GM18507 (cell line): ENCODE results near the gene MYBPC3.
A peak's percentile ranks its signal among the peaks of the same experiment; 100 is the strongest.

Source experiments
- DNase-seq: peaks from one replicate; pipeline ENCODE4 v3.0.0; 2011; ENCODE audit warnings: low read depth; ENCODE audit not compliant: insufficient read length; ENCODE audit errors: extremely low spot score
- FAIRE-seq: peaks from 2 replicates; lab custom pipeline; 2011; peaks lifted over from hg19 to GRCh38; lab: Jason Lieb, UNC

Gene MYBPC3

GRCh38 chr11:47359586-47359985, 7.1 kb upstream of the MYBPC3 start:
- no peak for DNase-seq
- no peak for FAIRE-seq

- DNase-seq (no peak), FAIRE-seq (no peak)
These were observed 6.7 kb upstream of the MYBPC3 start for GRCh38 chr11:47359162-47359561.

DNA sequence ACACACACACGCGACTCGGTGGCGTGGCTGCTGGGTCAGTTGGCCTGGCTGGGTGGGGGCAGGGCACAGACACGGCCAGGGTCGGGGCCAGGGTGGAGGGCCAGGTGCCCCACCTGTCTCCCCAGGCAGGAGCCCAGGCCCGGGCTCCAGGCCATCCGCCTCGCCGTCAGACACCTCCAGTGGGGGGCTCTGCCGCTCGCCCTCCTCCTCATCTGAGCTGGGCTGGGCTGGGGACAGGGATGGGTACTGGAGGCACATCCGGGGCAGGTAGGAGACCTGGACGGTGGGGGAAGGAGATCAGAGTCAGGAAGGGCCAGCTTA, 6.2 kb upstream of the MYBPC3 start:
- DNase-seq (no peak), FAIRE-seq (no peak)

- no peak for DNase-seq
- no peak for FAIRE-seq
These were observed 5.7 kb upstream of the MYBPC3 start for GRCh38 chr11:47357985-47358730.

DNA sequence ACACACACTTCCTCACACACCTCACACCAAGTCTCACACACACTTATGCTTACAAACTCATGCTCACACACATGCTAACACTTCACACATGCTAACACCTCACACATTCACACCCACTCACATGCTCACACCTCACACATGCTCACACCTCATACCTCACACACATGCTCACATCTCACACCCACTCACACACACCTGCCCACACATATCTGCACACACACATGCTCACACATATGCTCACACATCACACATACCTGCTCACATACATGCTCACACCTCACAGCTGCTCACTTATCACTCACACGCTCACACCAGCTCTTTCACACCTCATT, 4.5 kb upstream of the MYBPC3 start:
- DNase-seq (no peak), FAIRE-seq (no peak)

DNA sequence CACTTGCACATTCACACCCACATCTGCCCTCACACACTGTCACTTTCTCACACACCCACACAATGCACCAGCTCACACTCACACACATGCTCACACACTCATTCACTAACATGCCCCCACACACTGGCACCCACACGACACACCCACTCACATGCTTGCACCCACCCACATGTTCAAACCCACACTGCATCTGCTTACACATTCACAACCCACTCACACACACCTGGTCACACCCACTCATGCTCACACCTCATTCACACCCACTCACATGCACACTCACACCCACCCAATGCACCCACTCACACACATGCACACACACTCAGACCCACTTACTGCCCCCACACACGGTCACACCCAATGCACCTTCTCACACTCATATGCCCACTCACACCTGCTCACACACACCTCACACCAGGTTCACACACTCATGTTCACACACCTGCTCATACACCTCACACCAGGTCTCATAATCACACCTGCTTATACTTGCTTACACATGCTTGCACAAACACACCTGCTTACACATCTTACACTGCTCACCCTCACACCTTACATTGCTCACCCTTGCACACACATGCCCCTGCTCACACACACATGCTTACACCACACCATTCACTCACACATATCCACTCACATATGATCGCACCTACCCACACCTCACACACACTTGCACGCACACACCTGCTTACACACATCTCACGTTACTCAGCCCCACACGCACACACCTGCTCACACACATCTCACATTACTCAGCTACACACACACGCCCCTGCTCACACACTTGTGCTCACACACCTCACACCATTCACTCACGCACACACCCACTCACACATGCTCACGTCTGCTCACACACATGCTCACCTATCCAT, 3.9 kb upstream of the MYBPC3 start:
- DNase-seq: no peak
- FAIRE-seq: no peak

GRCh38 chr11:47355283-47356128, 3.0 kb upstream of the MYBPC3 start:
- DNase-seq: no peak
- no peak for FAIRE-seq

- DNase-seq (no peak), FAIRE-seq (no peak)
These were observed 2.4 kb upstream of the MYBPC3 start for GRCh38 chr11:47354913-47355282.

- FAIRE-seq (no peak), DNase-seq (no peak)
These were observed 1.7 kb upstream of the MYBPC3 start for GRCh38 chr11:47353978-47354774.

- FAIRE-seq (no peak), DNase-seq (no peak)
These were observed 1.1 kb downstream of the MYBPC3 start for GRCh38 chr11:47351156-47352126.

DNA sequence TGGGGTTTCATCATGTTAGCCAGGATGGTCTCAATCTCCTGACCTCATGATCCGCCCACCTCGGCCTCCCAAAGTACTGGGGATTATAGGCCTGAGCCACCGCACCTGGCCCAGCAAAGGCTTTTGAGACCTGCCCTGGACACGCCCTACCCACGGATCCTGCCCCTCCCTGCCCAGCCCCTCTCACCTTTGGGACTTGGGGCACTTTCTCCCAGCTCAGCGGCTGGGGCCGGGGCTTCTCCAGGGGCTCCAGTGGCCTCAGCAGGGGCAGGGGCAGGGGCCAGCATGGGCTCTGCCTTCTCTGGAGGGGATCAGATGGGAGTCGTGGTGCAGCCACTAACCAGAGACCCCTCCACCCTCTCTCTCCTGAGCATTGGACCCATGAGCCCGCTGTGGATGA, 2.2 kb downstream of the MYBPC3 start:
- no peak for FAIRE-seq
- DNase-seq: no peak

DNA sequence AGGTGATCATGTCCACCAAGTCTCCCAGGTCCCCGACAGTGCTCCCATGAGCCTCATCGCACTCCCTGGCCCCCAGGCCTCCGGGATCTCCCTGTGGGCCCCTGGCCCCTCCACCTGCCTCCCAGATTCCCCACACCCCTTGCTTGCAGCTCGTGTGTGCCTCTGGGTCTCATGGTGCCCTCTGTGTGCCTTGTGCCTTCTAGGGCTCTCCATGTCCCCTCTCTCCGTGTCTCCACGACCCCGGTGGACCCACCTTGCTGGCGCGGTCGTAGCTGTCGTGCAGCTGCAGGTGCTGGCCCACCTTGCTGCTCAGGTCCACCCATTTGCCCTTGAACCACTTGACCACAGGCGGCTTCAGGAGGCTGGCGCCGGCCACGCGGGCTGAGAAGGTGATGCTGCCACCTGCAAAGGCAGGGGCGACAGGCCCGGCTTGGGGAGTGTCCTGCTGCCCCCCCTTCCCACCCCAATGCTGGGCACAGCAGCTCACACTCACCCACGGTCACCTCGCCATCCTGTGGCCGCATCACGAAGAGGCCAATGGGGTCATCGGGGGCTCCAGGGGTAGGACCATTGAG, 2.9 kb downstream of the MYBPC3 start:
- no peak for DNase-seq
- FAIRE-seq: no peak

- FAIRE-seq (peak; percentile 41), DNase-seq (peak; percentile 37)
These were observed 3.6 kb downstream of the MYBPC3 start for GRCh38 chr11:47348859-47349258.

GRCh38 chr11:47348131-47348802, 4.2 kb downstream of the MYBPC3 start:
- no peak for FAIRE-seq
- no peak for DNase-seq

DNA sequence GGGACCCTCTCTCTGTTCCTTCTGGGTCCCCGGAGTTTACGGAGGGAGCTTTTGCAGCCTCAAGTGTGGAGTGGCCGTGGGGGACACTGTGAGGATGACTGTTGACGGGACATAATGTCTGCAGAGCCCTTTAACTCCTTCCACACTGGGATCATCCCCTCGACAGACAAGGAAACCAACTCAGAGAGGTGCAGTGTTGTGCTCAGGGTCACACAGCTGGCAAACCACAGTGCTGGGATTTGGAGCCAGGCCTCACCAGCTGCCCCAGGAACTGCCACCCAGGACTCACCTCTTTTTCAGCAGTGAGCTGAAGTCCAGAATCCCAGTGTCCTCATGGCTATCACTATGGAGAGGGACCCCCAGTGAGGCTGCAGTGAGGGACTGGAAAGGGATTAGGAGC, 5.4 kb downstream of the MYBPC3 start:
- FAIRE-seq: no peak
- DNase-seq: no peak

DNA sequence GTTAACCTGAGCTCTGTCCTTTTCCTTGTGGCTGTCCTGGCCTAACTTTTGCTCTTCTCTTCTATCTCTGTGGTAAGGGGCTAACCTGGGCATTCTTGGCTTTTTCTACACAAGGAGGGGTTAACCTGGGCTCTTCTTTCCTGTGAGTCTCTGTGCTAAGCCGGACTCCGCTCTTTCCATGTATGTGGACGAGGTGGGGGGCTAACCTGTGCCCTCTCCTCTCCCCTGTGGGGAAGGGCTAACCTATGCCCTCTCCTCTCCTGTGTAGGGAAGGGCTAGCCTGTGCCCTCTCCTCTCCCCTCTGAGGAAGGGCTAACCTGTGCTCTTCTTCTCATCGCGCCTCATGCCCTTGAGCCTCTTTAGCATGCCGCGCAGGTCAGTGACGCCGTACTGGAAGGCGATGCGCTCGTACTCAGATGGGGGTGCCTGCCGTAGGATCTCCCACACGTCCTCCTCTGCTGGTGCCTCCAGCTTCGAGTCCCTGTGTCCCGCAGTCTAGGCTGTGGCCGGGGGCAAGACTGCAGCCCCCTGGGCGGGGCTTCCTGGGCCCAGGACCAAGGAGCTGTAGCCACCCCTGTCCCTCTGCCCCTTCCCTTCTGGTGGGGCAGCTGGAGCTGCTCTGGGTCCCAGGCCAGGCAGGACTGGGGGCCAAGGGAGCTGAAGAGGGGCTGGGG, 6.5 kb downstream of the MYBPC3 start:
- no peak for DNase-seq
- FAIRE-seq: no peak

- no peak for DNase-seq
- no peak for FAIRE-seq
These were observed 9.6 kb downstream of the MYBPC3 start for GRCh38 chr11:47342854-47343253.
